GM18861 (cell line): ENCODE results near the gene SH3RF3.

Source experiments
- ATAC-seq: cut with Tn5 transposase; IDR thresholded peaks from one replicate; pipeline ENCODE4 v1.9.1; 2021; ENCODE audit not compliant: unreplicated experiment

SH3RF3 gene

DNA sequence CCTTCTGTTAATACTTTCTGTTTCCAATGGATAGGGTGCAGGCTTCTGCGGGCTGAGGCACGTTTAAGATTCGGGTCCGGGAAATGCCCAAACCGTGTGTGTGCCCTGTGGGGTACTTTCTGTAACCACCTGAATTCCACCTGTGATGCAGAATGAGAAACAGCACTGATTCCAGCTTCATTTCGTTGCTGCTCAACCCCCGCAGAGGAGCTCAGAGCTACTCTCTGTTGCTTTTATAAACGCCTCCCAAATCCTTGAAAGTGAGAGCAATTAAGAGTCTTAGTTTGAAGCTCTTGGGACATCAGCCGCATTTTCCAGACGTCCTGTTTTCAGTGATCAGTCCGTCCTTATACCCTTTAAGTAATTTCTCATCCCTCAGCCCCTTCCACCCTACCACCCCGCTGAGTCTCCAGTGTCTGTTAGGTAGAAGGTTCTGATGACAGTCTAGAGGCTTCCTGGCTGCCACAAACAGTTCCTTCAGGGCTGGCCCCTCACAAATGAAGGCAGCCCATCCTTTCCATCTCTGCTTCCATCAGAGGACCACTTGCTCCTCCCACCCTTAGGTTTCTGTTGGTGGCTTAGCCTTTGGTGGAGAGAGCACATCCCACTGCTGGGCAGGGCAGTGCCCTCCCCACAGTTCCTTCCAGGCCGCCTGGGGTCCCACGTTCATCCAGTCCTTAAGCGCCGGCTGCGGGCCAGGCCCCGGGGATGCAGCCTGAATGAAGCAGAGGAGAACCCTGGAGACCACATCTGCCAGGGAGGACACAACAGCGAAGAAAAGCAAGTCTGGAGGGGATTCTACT, 254.7 kb downstream of the SH3RF3 start:
- no peak for ATAC-seq

GRCh38 chr2:109384308-109385271, 255.6 kb downstream of the SH3RF3 start:
- no peak for ATAC-seq

- no peak for ATAC-seq
Observed at GRCh38 chr2:109385506-109385905, 256.5 kb downstream of the SH3RF3 start.

- no peak for ATAC-seq
Observed at GRCh38 chr2:109386004-109386695, 257.1 kb downstream of the SH3RF3 start.

- no peak for ATAC-seq
Observed at GRCh38 chr2:109387221-109387735, 258.3 kb downstream of the SH3RF3 start.

DNA sequence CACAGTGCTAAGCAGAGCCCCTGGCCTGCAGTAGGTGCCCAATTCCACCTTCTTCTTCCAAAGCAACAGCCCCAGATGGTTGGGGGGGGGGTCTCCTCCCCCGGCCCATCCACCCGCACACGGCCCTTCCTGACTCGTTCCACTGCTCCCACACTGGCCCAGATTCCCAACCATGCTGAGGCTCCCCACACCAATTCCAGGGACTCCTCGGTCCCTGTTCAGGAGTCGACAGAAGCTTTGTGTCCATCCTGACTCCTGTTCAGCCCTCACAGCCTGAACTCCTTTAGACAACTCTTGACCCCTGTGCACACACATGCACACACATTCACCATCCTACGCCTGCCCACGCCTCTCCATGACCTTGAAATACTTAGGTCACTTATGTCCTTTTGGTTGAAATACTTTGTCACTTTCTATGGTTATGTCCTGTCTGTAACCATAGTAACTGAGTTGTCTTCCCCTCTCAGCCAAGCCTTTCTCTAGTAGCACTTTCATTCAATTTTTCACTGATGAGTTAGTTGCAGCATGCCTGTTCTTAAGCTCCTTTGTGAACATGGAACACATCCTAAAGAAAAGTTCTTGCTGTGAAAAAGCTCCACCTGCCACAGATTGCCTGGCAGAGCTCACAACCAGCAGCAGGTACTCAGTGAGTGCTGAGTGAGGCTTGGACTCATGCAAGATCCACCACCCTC, 258.9 kb downstream of the SH3RF3 start:
- no peak for ATAC-seq

GRCh38 chr2:109391243-109391642, 262.2 kb downstream of the SH3RF3 start:
- ATAC-seq = no peak

GRCh38 chr2:109392140-109392539, 263.1 kb downstream of the SH3RF3 start:
- no peak for ATAC-seq

DNA sequence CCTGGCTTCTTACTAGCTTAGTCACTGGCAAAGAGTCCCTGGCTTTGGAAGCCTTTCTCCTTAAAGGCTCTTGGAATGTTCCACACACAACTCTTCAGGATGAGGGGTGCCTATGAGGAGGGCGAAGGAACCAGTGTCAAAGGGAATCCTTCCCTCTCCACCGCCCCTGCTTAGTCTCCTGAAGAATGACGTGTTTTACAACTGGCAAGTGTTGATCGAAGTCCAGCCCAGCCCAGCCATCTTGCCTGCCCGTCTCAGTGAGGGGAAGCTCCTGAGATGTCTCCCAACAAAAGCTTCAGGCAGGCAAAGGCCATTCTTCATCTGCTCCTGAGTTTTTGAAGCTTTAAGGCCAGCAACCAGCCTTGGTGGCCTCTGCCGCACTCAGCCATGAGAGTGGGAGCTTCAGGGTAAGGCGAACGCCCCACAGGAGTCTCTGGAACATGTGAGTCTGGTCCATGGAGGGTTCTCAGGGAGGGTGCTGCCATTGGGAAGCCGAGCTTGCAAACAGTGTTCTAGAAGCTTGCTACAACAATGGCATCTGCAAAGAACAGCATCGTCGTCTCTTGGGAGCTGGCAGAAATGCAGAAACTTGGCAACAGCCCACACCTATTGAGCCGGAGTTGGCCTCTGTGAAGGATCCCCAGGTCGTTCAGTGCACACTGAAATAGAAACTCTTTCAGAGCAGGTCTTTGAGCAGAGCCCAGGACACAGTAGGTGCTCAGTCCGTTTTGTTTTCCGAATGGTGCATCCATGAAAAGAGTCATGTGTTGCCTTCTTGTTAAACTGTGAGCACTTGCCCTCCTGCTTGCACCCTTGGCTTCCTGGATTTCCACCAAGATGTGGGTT, 264.0 kb downstream of the SH3RF3 start:
- no peak for ATAC-seq

- no peak for ATAC-seq
Observed at GRCh38 chr2:109393662-109393972, 264.6 kb downstream of the SH3RF3 start.

DNA sequence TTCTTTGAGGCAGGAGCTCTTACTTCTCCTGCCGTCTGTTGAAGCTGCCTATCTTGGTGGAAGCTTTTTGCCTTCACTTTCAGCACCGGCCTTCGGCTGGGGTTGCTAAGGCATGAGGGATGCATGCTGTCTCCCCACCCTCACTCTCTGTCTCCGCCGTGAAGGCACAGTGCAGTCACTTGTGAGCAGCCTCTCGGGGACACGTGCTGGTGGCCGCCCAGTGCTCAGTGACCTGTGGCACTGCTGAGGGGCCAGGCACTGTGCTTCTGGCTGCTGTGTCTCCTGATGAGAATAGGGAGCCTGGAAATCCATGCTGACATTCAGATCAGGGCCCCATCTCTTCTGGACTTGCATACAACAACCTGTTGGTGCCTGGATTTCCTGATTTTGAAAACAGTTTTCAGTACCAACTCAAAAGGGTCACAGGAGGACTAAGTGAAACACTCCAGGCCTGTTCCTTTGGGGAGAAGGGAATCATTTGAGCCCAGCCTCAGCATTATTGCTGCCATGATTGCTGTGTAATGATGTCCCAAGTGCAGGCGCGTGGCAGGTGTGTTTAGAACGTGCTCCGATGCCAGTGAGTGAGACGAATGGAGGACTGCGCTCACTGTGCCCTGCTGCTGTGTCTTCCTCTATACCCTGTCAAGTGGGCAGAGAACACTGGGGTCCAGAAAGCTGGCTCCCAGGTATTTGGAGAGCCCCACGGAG, 266.6 kb downstream of the SH3RF3 start:
- ATAC-seq = no peak

- no peak for ATAC-seq
Observed at GRCh38 chr2:109396202-109397180, 267.5 kb downstream of the SH3RF3 start.

DNA sequence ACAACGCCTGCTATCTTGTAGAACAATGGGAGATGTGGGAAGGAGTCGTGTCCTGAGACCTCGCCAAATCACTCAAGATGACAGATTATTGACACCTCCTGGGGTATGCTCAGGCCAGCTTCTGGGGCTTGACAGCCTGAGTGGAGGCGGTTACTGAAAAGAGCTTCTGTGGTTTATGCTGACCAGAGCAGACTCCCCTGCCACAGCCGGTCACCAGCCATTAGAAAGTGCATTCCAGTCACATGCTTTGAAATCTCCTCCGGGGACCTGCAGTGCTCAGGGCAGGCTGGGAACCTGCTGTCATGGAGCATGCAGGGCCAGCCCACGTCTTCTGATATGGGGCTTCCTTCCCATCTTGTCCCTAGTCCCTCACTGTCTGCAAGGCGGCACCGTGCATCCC, 268.9 kb downstream of the SH3RF3 start:
- ATAC-seq = no peak

- ATAC-seq = no peak
Observed at GRCh38 chr2:109398366-109399015, 269.5 kb downstream of the SH3RF3 start.

GRCh38 chr2:109399066-109399465, 270.1 kb downstream of the SH3RF3 start:
- ATAC-seq = no peak

GRCh38 chr2:109400102-109400501, 271.1 kb downstream of the SH3RF3 start:
- no peak for ATAC-seq

DNA sequence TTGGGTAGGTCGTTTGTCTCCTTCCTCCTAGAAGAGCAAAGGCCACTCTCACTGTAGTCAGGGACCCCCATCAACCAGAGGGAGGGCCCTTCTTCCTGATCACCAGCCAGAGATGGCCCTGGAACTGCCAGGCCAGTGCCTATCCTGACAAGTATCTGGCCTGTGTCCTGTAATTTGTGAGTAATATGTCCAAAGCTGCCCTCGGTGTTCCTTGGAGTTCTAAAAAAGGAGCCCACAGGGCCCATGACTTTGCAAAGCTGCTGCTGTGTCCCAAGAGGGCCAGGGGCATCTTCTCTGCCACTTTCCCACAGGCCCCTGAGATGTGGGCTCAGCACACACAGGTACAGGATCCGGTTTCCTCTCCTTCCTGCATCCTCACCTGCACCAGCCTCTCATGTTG, 272.4 kb downstream of the SH3RF3 start:
- no peak for ATAC-seq
